Left hindlimb (tissue), 1 donor: ENCODE measurements around the gene ZNF329.
"Not testable (repeated sequence)": the region's sequence is repeated elsewhere in the genome, so short reads cannot be mapped to it uniquely, and the experiment has no call there.

Experiments used
- DNase-seq: peaks from one replicate; pipeline ENCODE4 v3.0.0-alpha.2; 2018

ZNF329 gene

DNA sequence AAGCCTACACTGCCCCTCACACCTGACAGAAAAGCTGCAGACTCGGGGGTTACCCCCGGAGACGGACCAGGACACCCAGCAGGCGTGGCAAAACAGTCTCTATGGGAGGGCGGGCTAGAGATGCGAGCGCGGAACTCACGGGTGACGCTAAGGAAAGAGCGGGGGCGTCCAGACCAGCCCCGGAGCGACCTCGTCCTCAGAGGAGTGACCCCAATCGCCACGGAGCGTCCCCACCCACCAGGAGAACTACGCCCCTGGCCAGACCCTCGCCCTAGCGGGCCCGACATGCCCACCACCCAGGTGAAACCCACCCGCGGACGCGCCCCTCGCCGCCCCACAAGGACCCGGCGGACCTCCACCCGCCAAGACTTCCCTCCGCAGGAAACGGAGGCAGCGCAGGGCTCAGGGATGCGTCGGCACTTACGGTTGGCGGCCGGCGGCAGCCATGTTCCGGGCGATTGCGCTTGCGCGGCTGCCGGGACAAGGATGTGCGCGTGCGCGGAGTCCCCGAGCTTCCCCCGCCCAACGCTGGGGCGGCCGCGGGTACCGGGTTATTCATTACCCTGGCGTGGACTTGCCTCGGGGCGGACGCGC, at the start of gene ZNF329:
Gene ZNF329 (minus strand): TSS at position 462 of the 594 bp plus-strand sequence. CDS start 21,286 bp downstream, outside the sequence.
- peak; percentile 90 for DNase-seq

DNA sequence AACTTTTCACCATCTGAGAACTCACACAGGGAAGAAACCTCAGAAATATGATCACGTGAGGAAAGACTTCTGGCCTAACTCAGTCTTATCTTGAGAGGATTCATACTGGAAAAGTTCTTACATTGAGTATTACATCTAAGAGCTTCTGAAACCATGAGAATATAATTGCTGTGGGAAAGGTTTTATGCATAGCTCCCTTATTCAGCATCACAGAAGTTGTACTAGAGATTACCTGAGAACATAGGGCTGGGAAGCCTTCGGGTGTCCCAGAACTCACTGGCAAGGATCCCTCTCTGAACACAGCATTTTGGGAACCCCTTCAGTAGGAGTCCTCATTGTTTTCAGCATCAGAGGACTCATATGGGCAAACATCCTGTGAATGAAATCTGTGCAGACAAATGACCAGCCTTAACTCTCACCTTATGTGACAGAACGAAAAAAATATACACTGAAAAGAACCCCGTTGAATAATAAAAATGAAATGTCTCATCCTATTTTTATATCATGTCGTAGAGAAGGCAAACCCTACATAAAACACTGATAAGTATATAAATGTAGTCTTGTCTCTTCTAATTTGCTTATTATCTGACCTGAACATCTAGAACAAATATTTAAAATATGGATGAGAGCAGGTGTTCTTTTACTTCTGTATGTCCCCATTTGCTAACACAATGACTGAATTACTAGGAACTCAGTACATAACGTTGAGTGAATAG, 46.5 kb upstream of the ZNF329 start:
- DNase-seq, result no peak

DNA sequence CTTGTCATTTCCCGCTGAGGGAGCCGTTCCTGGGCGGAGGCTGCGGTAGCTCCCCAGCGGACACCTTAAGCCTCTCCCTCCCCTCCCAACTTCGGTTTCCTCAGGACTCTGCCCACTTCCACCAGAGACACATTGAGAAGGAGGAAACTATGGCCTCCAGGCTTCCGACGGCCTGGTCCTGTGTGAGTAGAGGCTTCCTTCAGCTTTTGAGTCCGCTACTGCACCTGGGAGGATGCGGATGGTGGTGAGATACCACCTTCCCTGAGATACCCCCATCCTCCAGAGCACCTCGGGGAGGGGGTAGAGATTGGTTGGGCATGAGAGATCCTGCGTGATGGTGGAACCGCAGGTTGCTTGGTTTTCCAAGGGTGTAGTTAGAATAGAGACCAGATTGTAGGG, 33.2 kb upstream of the ZNF329 start:
- DNase-seq, result no peak

DNA sequence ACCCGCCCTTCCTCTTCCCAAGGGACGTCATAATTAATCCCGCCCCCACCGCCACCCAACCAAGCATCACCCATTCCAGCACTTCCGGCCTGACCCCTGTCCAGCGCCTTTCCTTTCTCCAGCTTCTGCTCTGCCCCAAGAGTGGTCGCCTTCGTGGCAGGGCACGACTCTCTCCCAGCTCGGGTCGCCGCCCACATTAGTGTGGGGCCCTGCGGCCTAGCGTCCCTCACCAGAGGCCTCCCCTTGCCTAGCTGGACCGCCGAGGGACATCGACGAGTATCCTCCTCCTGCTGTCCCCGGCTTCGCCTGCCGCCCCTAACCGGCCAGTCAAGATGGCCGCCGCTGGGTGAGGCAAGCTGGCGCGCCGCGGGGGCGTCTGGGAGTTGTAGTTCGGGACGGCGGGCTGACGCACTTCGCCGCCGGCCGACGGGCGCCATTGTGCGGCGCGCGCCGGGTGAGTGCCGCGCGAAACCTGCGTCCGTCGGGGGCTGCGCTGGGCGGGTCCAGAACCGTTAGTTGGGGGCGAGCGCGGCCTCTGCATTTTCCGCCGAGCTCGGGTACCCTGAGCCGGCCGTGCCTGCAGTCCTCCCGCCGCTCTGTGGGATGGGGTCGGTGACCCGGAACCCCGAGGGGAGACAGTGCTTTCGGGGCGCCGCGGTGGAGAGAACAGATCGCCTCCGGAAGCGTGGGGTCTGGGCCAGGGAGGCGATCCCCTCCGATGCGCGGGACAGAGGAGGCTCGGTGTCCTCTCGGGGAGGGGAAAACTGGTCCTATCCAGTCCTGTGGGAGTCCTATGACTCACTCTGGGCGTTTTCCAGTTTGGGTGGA, 32.6 kb upstream of the ZNF329 start, which contains the start of gene ZNF274:
Gene ZNF274 (plus strand): TSS at position 73 of the 828 bp plus-strand sequence. CDS start 905 bp downstream, outside the sequence.
- peak; percentile 92 for DNase-seq

DNA sequence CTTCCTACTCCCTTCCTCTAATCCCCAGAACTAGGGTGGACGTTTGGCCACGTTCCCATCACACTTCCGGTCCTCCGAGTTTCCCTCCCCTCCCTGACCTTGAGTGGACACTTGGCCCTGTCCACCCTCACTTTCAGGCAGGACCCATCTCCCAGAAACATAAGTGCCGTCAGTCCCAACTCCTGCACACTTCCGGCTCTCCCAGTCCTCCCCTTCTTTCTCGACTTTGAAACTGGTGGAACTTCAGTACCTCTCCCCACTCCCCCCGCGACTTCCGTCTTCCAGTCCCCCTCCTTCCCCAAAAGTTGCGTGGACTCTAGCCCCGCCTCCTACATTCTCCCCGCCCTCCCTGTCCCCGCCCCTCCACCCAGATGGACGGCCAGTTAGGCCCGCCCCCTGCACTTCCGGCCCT, 32.0 kb upstream of the ZNF329 start:
- no peak for DNase-seq

DNA sequence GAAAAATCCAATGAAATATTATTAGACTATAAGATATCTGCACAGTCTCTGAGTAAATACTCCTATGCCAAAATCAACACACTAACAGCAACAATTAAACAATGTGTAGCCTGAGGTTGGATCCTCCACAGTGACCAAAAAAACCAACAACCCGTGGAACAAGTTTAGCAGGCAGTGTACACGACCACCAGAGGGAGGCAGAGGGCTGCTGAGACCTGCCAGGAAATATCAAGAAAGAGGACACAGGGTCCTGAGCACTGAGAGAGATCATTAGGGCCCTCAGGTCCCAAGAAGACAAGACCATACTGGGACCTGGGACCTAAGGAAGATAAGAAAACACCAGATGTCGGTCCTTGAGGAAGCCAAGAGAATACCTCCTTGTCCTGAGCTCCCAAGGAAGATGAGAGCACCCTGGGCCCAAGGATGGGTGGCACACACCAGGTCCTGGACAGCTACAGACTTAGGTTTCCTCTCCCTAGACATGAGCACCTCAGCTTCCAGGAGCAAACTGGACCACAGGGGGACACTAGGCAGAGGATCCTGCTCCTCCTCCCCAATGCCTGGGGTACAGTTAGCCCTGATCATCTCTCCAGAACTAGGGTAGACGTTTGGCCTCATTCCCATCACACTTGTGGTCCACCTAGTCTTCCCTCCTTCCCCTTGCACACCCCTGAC, 31.4 kb upstream of the ZNF329 start:
- no peak for DNase-seq

DNA sequence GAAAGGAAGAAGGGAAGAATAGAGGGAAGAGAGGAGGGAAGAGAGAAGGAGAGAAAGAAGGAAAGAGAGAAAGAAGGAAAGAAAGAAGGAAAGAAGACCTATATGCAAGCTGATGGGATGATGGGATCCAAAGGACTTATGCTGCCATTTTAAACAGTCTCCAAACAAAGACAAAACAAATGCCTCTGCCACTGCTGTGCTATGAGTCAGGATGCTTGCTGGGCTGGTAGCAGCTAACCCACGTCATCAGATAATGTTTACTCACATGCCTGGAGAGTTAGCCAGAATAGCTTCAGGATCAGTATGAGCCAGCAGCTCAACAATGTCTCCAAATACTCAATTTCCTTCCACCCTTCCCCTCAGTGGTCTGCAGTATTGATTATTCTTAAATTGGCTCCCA, 20.3 kb upstream of the ZNF329 start:
- DNase-seq, result no peak

DNA sequence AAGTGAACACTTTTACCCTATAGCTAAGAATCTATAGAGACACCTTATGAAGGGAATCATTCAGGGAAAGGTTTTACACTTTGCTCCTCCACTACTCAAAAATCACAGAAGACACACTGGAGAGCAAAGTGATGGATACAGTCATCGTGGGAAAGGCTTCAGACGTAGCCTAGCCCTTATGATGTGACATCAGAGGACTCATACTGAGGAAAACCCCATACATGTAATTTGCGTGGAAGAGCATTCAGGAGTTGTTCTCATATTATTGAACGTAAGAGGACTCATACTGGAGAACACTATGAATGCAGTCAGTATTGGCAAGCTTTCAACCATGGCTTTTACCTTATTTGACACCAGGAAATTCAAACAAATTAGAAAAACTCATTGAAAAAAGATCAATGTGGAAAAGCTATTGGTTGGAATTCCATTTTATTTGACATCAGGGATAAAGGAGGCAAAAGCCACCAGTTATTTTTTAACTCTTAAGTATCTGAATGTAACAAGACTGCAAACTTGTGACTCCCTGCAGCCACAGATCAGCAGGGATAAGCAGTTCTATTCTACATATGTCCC, 16.2 kb upstream of the ZNF329 start:
- no peak for DNase-seq

DNA sequence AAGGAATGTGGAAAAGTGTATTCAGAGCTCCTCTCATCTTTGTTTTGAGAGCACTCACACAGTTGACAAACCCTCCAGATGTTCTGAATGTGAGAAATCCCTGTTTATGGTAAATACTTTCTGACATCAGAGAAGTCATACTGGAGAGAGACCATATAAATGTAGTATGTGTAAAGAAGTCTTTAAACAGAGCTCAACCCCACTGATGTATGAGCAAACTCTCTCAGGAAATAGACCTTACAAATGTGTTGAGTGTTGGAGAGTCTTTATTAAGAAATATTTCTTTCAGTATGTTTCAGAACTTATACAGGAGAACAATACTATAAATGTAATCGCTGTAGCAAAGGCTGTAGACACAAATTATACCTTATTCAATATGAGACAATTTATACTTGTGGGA, 15.7 kb upstream of the ZNF329 start:
- DNase-seq, result no peak

DNA sequence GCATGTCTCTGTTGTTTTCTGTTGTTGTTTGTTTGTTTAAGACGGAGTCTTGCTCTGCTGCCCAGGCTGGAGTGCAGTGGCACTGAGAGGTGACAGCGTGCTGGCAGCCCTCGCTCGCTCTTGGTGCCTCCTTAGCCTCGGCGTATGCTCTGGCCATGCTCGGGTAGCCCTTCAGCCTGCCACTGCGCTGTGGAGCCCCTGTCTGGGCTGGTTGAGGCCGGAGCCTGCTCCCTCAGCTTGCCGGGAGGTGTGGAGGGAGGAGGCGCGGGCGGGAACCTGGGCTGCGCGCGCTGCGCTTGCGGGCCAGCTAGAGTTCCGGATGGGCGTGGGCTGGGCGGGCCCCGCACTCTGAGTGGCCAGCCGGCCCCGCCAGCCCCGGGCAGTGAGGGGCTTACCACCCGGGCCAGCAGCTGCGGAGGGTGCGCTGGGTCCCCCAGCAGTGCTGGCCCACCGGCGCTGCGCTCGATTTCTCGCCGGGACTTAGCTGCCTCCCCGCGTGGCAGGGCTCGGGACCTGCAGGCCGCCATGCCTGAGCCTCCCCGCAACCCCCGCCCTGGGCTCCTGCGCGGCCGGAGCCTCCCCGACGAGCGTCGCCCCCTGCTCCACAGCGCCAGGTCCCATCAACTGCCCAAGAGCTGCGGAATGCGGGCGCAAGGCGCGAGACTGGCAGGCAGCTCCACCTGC, 6.6 kb upstream of the ZNF329 start:
- no peak for DNase-seq

DNA sequence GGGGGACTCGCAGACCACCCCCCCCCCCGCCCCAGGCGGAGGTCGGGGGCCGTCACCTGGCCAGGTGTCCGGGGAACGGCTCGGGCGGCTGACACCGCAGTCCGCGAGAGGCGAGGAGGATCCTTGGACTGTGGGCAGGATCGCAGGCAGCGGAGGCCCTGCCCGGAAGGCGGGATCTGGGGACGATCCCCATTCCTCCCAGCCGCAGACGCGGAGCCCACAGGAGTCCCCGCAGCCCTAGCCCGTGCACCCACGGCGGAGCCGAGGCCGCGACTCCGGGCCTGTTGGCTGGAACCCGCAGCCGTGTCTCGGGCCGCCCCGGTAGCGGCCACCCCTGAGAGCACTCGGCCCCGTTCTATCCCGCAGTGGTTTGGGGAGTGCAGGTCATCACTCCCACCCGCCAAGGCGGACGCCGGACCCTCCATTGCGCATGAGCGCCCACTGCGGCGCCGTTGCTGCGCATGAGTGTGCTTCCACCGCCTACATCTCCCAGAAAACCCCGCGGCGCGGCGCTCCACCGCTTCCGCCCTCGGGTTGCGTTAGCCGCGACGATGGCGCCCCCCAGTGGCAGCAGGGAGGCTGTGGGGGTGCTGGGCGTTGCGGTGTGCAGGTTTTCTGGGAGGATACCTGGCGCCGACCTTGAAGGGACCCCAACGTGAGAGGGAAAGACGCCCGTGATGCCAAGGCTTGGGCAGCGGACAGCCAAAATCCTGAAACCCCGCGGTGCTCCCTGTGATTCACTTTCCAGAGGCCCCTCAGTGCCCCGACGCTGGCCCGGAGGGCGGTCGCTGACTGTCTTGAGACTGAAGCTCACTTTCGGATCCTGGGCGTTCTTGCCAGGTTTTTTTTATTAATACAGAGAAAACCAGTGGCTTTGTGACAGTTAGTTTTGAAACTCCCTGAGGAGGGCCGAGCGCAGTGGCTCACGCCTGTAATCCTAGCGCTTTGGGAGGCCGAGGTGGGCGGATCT, 4.4 kb upstream of the ZNF329 start:
- DNase-seq, result peak; percentile 97

DNA sequence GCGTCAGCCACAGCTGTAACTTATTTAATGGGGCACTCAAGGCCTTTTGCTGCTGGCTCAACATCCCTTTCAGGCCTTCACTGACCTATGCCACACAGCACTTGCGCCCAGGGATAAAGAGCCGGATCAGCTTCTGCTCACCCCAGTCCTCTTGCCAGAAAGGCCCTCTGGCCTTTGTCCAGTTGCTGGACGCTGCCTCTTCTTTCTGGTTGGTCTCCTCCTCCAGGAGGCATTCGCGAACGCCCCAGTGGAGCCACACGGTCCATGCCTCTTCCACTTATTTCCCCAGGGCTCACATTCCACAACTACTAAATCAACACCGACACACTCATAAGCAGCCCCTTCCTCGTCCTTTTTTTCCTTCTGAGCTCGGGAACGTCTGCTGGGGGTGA, 3.7 kb upstream of the ZNF329 start:
- DNase-seq, result peak; percentile 62

DNA sequence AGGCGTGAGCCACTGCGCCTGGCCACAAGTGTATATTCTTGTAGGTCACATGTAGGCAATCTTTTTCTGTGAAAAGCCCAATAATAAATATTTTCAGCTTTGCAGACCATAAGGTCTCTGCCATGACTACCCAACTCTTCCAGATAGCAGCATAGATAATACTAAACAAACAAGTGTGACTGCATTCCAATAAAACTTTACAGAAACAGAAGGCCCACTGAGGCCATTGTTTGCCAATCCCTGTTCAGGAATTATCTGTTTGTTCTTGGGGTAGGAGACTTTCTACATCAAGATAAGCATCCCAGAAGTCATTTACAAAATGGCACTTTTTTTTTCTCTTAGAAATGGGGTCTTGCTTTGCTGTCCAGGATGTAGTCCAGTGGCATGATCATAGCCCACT, 2.8 kb upstream of the ZNF329 start:
- DNase-seq, result no peak

DNA sequence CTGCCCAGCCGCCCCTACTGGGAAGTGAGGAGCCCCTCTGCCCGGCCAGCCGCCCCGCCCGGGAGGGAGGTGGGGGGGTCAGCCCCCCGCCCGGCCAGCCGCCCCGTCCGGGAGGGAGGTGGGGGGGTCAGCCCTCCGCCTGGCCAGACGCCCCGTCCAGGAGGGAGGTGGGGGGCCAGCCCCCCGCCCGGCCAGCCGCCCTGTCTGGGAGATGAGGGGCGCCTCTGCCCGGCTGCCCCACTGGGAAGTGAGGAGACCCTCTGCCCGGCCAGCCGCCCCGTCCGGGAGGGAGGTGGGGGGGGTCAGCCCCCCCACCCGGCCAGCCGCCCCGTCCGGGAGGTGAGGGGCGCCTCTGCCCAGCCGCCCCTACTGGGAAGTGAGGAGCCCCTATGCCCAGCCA, 3.1 kb downstream of the ZNF329 start:
- DNase-seq, result not testable (repeated sequence)

DNA sequence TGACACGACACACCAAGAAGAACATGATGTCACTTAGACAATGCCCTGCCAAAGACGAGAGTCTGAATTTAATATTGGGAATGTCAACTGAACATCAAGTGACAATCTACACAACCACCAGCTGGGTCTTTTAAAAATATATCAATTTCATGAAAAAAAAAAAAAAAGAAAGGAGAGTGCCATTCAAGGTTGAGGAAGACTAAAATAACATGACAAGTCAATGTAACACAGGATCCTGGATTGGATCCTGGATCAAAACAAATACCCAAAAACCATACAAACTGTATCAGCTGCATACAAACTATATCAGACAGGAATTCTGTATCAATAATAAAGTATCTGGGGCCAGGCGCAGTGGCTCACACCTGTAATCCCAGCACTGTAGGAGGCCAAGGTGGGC, 4.7 kb downstream of the ZNF329 start:
- no peak for DNase-seq

DNA sequence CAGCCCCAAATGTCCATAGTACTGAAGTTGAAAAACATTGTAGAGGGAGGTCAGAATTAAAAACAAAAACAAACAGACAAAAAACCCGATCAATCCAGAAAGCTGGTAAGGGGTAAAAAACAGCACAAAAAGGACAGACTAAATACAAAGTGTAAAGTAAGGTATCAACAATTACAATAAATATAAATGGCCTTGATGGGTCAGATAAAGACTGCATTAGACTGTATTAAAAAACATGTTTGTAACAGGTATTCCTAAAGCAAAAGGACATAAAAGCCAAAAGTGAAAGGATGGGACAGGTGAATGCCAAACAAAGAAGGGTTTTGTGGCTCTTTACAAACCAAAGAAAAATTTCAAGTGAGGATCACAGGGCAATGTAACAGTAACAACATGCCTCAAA, 16.3 kb downstream of the ZNF329 start:
- no peak for DNase-seq

DNA sequence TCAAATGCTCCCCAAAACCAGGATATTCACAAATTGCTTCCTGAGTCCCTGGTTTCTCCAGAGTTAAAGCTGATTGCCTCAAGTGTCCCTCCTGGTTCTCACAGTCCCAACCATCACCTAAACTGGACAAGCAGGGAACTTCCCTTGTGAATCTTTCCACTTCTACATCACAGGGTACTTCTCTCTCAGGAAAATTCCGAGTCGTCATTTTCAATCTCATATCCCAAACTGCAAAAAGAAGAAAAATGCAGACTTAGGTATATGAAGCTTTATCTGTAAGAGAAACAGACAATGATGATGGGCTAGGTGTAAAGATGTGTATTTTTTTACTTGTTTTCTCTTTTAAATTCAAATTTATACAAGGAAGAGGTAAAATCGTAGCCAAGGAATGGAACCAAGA, 21.3 kb downstream of the ZNF329 start:
- DNase-seq, result no peak

DNA sequence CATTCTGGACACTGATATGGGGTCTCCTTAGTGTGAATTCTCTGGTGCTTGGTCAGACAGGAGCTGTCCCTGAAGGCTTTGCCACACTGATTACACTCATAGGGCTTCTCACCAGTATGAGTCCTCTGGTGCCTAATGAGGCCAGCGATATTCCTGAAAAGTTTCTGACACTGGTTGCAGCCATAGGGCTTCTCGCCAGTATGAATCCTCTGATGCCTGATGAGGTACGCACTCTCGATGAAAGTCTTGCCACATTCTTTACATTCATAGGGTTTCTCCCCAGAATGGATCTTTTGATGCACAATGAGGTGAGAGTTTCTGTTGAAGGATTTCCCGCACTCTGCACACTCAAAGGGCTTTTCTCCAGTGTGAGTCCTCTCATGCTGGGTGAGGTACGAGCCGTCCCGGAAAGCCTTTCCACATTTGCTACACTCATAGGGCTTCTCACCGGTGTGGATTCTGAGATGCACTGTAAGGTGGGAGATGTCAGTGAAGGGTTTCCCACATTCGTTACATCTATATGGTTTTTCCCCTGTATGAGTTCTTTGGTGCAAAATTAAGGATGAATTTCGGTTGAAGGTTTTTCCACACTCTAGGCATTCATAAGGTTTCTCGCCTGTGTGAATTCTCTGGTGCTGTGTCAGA, 22.4 kb downstream of the ZNF329 start:
- no peak for DNase-seq

DNA sequence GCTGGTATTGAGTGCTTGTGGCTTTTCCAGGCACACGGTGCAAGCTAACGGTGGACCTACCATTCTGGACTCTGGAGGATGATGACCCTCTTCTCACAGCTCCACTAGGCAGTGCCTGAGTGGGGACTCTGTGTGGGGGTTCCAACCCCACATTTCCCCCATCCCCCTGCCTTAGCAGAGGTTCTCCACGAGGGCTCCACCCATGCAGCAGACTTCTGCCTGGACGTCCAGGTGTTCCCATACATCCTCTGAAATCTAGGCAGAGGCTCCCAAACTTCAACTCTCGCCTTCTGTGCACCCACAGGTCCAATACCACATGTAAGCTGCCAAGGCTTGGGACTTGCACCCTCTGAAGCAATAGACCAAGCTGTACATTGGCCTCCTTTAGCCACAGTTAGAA, 27.2 kb downstream of the ZNF329 start:
- no peak for DNase-seq

DNA sequence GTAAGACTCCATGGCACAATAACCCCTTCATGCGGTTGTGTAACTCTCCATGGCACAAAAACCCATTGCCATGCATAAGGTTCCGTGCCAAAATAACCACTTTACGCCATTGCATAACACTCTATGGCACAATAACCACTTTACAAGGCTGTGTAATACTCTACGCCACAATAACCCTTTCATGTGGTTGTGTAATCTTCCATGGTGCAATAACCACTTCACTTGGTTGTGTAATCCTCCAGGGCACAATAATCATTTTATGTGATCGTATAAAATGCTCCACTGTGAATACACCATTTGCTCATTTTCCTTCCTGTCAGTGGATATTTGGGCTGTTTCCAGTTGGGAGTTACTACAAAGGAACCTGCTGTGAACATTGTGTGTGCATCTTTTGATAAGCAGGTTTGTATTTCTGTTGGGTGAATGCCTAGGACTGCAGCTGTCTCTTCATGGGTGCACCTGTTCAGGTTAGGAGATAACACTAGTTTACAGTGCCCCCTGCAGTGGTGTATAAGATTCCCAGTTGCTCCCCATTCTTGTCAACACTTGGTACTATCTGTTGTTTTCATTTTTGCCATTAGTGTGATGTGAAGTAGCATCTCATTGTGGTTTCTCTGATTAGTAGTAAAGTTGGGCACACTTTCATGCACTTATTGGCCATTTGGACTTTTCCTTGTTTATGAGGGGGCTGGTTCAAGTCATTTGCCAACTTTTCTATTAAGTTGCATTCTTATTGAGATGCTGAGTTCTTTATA, 31.4 kb downstream of the ZNF329 start:
- no peak for DNase-seq
